22Rv1 (cell line): ENCODE measurements around the gene DDI2.

Experiments
- CTCF ChIP-seq: fragments of 450-650 bp; IDR thresholded peaks from 2 replicates; pipeline ENCODE4 v1.5.1; 2017; ENCODE audit warnings: mild to moderate bottlenecking
- ZFX ChIP-seq: fragments of 450-650 bp; IDR thresholded peaks from 2 replicates; pipeline ENCODE4 v1.6.1; 2017; ENCODE audit warnings: antibody characterized with exemption, borderline replicate concordance

GRCh38 chr1:15603050-15603965 lies 13.9 kb upstream of the DDI2 start:
- TF ChIP-seq CTCF (no peak), ZFX (no peak)
